SK-N-SH (cell line): ENCODE measurements around the gene MYO9A. TPM values are rescaled to one million over a fixed set of nuclear protein-coding genes. Genes with fewer than 3 reads are reported as not detected.
"Not testable (repeated sequence)": the region's sequence is repeated elsewhere in the genome, so short reads cannot be mapped to it uniquely, and the experiment has no call there.

ENCODE experiments used
- CTCF ChIA-PET: fragments of 300-600, 350-600 bp; formaldehyde crosslinking; extraction: SDS; loops from one replicate; lab custom pipeline; 2021; lab: Yijun Ruan, JAX
- POLR2A ChIA-PET: fragments of 350-600 bp; sonication (Branson Sonifier 250); formaldehyde crosslinking; extraction: SDS; loops from one replicate; lab custom pipeline; 2020; ENCODE audit warnings: antibody characterized with exemption, inconsistent platforms; lab: Yijun Ruan, JAX
- DNase-seq: peaks from one replicate; pipeline ENCODE4 v3.0.0; 2012
- H2AFZ ChIP-seq: fragments of 200-600 bp; sonication (generic); 2 replicates; pipeline ENCODE4 v1.8.1; 2016; ENCODE audit warnings: antibody characterized with exemption, mild to moderate bottlenecking, low read depth
- H3F3A ChIP-seq: fragments of 200-600 bp; sonication (generic); replicated peaks from 2 replicates; pipeline ENCODE3; 2016; ENCODE audit warnings: antibody characterized with exemption, mild to moderate bottlenecking; ENCODE audit not compliant: insufficient read depth
- H3K27ac ChIP-seq, 2 experiments: fragments of 200-500 bp in 1 of 2; fragments of 200-600 bp in 1 of 2; sonication (Bioruptor generic) in 1 of 2; sonication (generic), shearing (Covaris generic) in 1 of 2; 2 replicates each; pipeline versions ENCODE4 v1.5.1 to v1.6.1; 2014 to 2016; ENCODE audit warnings: low read depth in 2 of 2, inconsistent platforms in 1 of 2, low read length in 1 of 2, mild to moderate bottlenecking in 1 of 2, mixed read lengths in 1 of 2
- H3K27me3 ChIP-seq: fragments of 200-600 bp; sonication (generic), shearing (Covaris generic); 2 replicates; pipeline ENCODE4 v1.6.1; 2016; ENCODE audit warnings: mixed run types; ENCODE audit not compliant: insufficient read depth
- H3K36me3 ChIP-seq, 2 experiments: fragments of 200-500 bp in 1 of 2; fragments of 200-600 bp in 1 of 2; sonication (Bioruptor generic) in 1 of 2; sonication (generic) in 1 of 2; replicated peaks in 1 of 2; 2 replicates each; pipeline versions ENCODE3 to v1.5.1; 2014 to 2016; ENCODE audit warnings: low read length in 1 of 2, mild to moderate bottlenecking in 1 of 2; ENCODE audit not compliant: insufficient read depth in 2 of 2, control insufficient read depth in 1 of 2
- H3K4me1 ChIP-seq, 2 experiments: fragments of 200-500 bp in 1 of 2; fragments of 200-600 bp in 1 of 2; sonication (Bioruptor generic) in 1 of 2; sonication (generic), shearing (Covaris generic) in 1 of 2; 2 replicates each; pipeline versions ENCODE4 v1.5.1 to v1.6.1; 2014 to 2016; ENCODE audit warnings: low read depth in 1 of 2, low read length in 1 of 2, mixed run types in 1 of 2; ENCODE audit not compliant: insufficient read depth in 2 of 2, control insufficient read depth in 1 of 2
- H3K4me2 ChIP-seq: fragments of 200-600 bp; sonication (generic), shearing (Covaris generic); 2 replicates; pipeline ENCODE4 v1.6.1; 2017; ENCODE audit warnings: mixed run types
- H3K4me3 ChIP-seq, 2 experiments: fragments of 200-500 bp in 1 of 2; fragments of 200-600 bp in 1 of 2; sonication (Bioruptor generic) in 1 of 2; sonication (generic), shearing (Covaris generic) in 1 of 2; 2 replicates each; pipeline versions ENCODE4 v1.5.1 to v1.8.1; 2014 to 2016; ENCODE audit warnings: low read depth in 2 of 2, inconsistent platforms in 1 of 2, low read length in 1 of 2, mild to moderate bottlenecking in 1 of 2, mixed read lengths in 1 of 2, moderate library complexity in 1 of 2
- H3K79me2 ChIP-seq: fragments of 200-600 bp; sonication (generic); 2 replicates; pipeline ENCODE4 v1.8.1; 2017; ENCODE audit warnings: mild to moderate bottlenecking; ENCODE audit not compliant: insufficient read depth
- H3K9ac ChIP-seq: fragments of 200-600 bp; sonication (generic); 2 replicates; pipeline ENCODE4 v1.6.1; 2017; ENCODE audit warnings: mixed run types
- H3K9me2 ChIP-seq: fragments of 200-600 bp; sonication (generic); 2 replicates; pipeline ENCODE4 v1.6.1; 2017; ENCODE audit warnings: mixed run types
- H3K9me3 ChIP-seq: fragments of 200-600 bp; sonication (generic); 2 replicates; pipeline ENCODE4 v1.6.1; 2017; ENCODE audit warnings: mixed run types, mild to moderate bottlenecking, moderate library complexity
- H4K20me1 ChIP-seq: fragments of 200-600 bp; sonication (generic); 2 replicates; pipeline ENCODE4 v1.6.1; 2017; ENCODE audit warnings: mild to moderate bottlenecking, mixed run types; ENCODE audit not compliant: insufficient read depth
- EP300 ChIP-seq, 2 experiments: IDR thresholded peaks; 2 replicates each; pipeline versions ENCODE4 v1.4.0 to v1.6.1; 2012; ENCODE audit warnings: borderline replicate concordance in 1 of 2, low read depth in 1 of 2, low read length in 1 of 2
- EZH2phosphoT487 ChIP-seq: fragments of 200-600 bp; sonication (generic); IDR thresholded peaks from 2 replicates; pipeline ENCODE4 v1.6.1; 2017; ENCODE audit warnings: low read depth, mixed run types, mild to moderate bottlenecking, antibody characterized with exemption, moderate library complexity, borderline replicate concordance
- FOSL2 ChIP-seq: IDR thresholded peaks from 2 replicates; pipeline ENCODE4 v1.4.0; 2012; ENCODE audit warnings: low read depth, mild to moderate bottlenecking, moderate library complexity, borderline replicate concordance
- FOXM1 ChIP-seq: IDR thresholded peaks from 2 replicates; pipeline ENCODE4 v1.4.0; 2012; ENCODE audit warnings: low read depth, mild to moderate bottlenecking
- GABPA ChIP-seq: IDR thresholded peaks from 2 replicates; pipeline ENCODE4 v1.4.0; 2012; ENCODE audit warnings: low read depth, mild to moderate bottlenecking
- GATA2 ChIP-seq: sonication (generic); formaldehyde crosslinking; IDR thresholded peaks from 2 replicates; pipeline ENCODE4 v1.5.0; 2020; ENCODE audit warnings: mild to moderate bottlenecking, missing genetic modification reagents
- MXI1 ChIP-seq: IDR thresholded peaks from 2 replicates; pipeline ENCODE4 v1.6.1; 2012; ENCODE audit warnings: mild to moderate bottlenecking, low read depth, low read length, improper control_type of control experiment
- RCOR1 ChIP-seq: fragments of 150-350 bp; IDR thresholded peaks from 2 replicates; pipeline ENCODE4 v1.6.1; 2017; ENCODE audit warnings: antibody characterized with exemption, low read length
- RFX5 ChIP-seq: IDR thresholded peaks from 2 replicates; pipeline ENCODE4 v1.6.1; 2012; ENCODE audit warnings: mild to moderate bottlenecking, improper control_type of control experiment, low read length
- USF2 ChIP-seq: fragments of 150-350 bp; IDR thresholded peaks from 2 replicates; pipeline ENCODE4 v1.6.1; 2017; ENCODE audit warnings: antibody characterized with exemption, low read length, low read depth, borderline replicate concordance
- ZBTB33 ChIP-seq: IDR thresholded peaks from 2 replicates; pipeline ENCODE4 v1.4.0; 2012; ENCODE audit warnings: low read depth, borderline replicate concordance
- WGBS: methylation state at CpG from one replicate; pipeline ENCODE4 v1.1.6; 2017; ENCODE audit warnings: low lambda C conversion rate; 5-methylcytosine and 5-hydroxymethylcytosine counted together
- polyA plus RNA-seq, 3 experiments: library from polyadenylated mRNA; depleted of rRNA; stranded (reverse); fragments of >200 nt; gene quantifications; 2 replicates each; pipeline ENCODE4 v1.2.3, GENCODE V29; 2012
- TF ChIP-seq, protein P1 (sequence below): fragments of 150-350 bp; IDR thresholded peaks from 2 replicates; pipeline ENCODE4 v1.6.1; 2016; ENCODE audit warnings: mild to moderate bottlenecking, low read depth, low read length

The MYO9A gene
- polyA plus RNA-seq, 1 of the 3 experiments (the other 2 are of a cell fraction), result 4.1 TPM

GRCh38 chr15:72074335-72075060 lies 43.5 kb downstream of the MYO9A start:
- peaks cover 28% of the 10 kb centered on the region; the same call in 1 of the 2 replicates for H4K20me1 ChIP-seq
- no peaks in the 10 kb centered on the region for H3K9me3 ChIP-seq
- no peak overlapping the region for H3K4me3 ChIP-seq
- DNase-seq, result no peak
- TF ChIP-seq GATA2 (CRISPR knock-in tag), result no peak
- TF ChIP-seq RCOR1, result no peak
- no peak for TF ChIP-seq MXI1
- ChIA-PET CTCF (interaction anchor here (0.7 to 0.9 kb wide), 3 partner anchors 17 to 1200 kb away, joined by 3 to 4 read pairs (median 3); no protein-coding TSS in a partner anchor), POLR2A (no interaction called here)
- no peaks in the 10 kb centered on the region for H3K36me3 ChIP-seq
- H3K4me1 ChIP-seq, result no peaks in the 10 kb centered on the region; a peak in 1 of 4 replicates
- H3K9me2 ChIP-seq, result no peaks in the 10 kb centered on the region
- H2AFZ ChIP-seq, result no peak overlapping the region
- no peak overlapping the region for H3K27ac ChIP-seq
- no peaks in the 10 kb centered on the region for H3K27me3 ChIP-seq
- H3K4me2 ChIP-seq, result no peak overlapping the region
- H3K79me2 ChIP-seq, result peaks cover 81% of the 10 kb centered on the region
- WGBS, result 93% methylated on average over 5 of the region's 5 CpGs
- no peak overlapping the region for H3K9ac ChIP-seq
- H3F3A ChIP-seq, result peaks cover 7% of the 10 kb centered on the region

DNA sequence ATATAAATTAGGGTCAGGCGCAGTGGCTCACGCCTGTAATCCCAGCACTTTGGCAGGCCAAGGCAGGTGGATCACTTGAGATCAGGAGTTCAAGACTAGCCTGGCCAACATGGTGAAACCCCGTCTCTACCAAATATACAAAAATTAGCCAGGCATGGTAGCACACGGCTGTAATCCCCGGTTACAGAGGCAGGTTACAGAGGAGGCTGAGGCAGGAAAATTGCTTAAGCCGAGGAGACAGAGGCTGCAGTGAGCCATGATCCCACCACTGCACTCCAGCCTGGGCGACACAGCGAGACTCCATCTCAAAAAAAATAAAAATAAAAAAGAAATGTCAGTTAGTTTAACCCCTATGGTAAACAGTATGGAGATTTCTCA lies 46.5 kb downstream of the MYO9A start:
- POLR2A ChIA-PET, result interaction anchor here (0.7 kb wide), 1 partner anchor 9 kb away, joined by 3 read pairs; no protein-coding TSS in a partner anchor
- CTCF ChIA-PET, H3K27me3 ChIP-seq, H2AFZ ChIP-seq, H3K27ac ChIP-seq, H3K9me3 ChIP-seq, H3K9ac ChIP-seq, H3K4me2 ChIP-seq, H3K4me1 ChIP-seq, H3F3A ChIP-seq, H3K36me3 ChIP-seq, H3K4me3 ChIP-seq, DNase-seq, H3K9me2 ChIP-seq: not testable (repeated sequence)
- Histone ChIP-seq H3K79me2 (peaks cover 79% of the 10 kb centered on the region), H4K20me1 (0 out of 2 replicates have a peak, but pooled peaks cover 32% of the 10 kb centered on the region)
- WGBS, result over 99% methylated on average over 8 of the region's 8 CpGs

DNA sequence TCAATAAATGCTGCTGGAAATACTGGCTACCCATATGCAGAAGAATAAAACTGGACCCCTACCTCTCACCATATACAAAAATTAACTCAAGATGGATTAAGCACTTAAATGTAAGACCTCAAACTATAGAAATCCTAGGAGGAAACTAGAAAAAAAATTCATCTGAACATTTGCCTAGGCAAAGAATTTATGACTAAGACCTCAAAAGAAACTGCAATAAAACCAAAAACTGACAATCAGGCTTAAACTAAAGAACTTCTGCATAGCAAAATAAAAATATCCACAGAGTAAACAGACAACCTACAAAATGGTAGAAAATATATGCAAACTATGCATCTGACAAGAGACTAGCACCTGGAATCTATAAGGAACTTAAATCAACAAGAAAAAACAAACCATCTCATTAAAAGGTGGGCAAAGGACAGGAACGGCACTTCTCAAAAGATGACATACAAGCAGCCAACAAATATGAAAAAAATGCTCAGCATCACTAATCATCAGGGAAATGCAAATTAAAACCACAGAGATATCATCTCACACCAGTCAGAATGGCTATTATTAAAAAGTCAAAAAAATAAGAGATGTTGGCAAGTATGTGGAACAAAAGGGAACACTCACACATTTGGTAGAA lies 47.0 kb downstream of the MYO9A start:
- ChIA-PET CTCF (no interaction called here), POLR2A (no interaction called here)
- no peak for DNase-seq
- Histone ChIP-seq H3K4me3 (no peak overlapping the region), H3K9me2 (no peaks in the 10 kb centered on the region), H3K9me3 (no peaks in the 10 kb centered on the region), H3K9ac (no peak overlapping the region), H3K4me1 (no peaks in the 10 kb centered on the region; a peak in 1 of 4 replicates), H4K20me1 (0 out of 2 replicates have a peak, but pooled peaks cover 32% of the 10 kb centered on the region), H3F3A (peaks cover 3% of the 10 kb centered on the region), H3K36me3 (no peaks in the 10 kb centered on the region), H3K27ac (no peak overlapping the region), H3K4me2 (no peak overlapping the region), H3K27me3 (no peaks in the 10 kb centered on the region), H3K79me2 (peaks cover 77% of the 10 kb centered on the region), H2AFZ (no peak overlapping the region)
- 85% methylated on average over 1 of the region's 1 CpG for WGBS
- TF ChIP-seq ZBTB33, result no peak
- no peak for TF ChIP-seq EP300 (IDR thresholded peaks at IDR 0.05; ENCODE audit: borderline replicate concordance in 1 of 2, low read depth in 1 of 2, low read length in 1 of 2)
- TF ChIP-seq FOSL2, result no peak
- TF ChIP-seq EZH2phosphoT487, result no peak
- no peak for TF ChIP-seq FOXM1
- TF ChIP-seq, protein P1, sequence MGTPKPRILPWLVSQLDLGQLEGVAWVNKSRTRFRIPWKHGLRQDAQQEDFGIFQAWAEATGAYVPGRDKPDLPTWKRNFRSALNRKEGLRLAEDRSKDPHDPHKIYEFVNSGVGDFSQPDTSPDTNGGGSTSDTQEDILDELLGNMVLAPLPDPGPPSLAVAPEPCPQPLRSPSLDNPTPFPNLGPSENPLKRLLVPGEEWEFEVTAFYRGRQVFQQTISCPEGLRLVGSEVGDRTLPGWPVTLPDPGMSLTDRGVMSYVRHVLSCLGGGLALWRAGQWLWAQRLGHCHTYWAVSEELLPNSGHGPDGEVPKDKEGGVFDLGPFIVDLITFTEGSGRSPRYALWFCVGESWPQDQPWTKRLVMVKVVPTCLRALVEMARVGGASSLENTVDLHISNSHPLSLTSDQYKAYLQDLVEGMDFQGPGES, result no peak
- TF ChIP-seq RFX5, result no peak
- TF ChIP-seq GATA2 (CRISPR knock-in tag), result no peak
- no peak for TF ChIP-seq USF2
- TF ChIP-seq GABPA, result no peak
